Endothelial cell of umbilical vein (primary cell): ENCODE data around the gene PPY. TPM values are rescaled to one million over a fixed set of nuclear protein-coding genes. Genes with fewer than 3 reads are reported as not detected.
A peak's percentile ranks its signal among the peaks of the same experiment; 100 is the strongest.

Experiments used
- BruUV-seq: library from RNA; stranded (reverse); fragments of 400-500 nt; replicated peaks from 2 replicates; lab custom pipeline; 2021; lab: Mats Ljungman, UMichigan
- CTCF ChIA-PET: fragments of 300-600, 350-600 bp; sonication (Branson Sonifier 250); formaldehyde crosslinking; loops from one replicate; lab custom pipeline; 2021; ENCODE audit warnings: antibody characterized with exemption, inconsistent platforms; lab: Charles Lee
- POLR2A ChIA-PET: fragments of 300-600, 350-600 bp; sonication (Branson Sonifier 250); formaldehyde crosslinking; loops from one replicate; lab custom pipeline; 2021; ENCODE audit warnings: antibody characterized with exemption, inconsistent platforms; lab: Charles Lee
- DNase-seq: peaks from one replicate; pipeline ENCODE4 v3.0.0-alpha.2; 2011; ENCODE audit warnings: low read depth, low spot score
- FAIRE-seq: peaks from 2 replicates; lab custom pipeline; 2011; peaks lifted over from hg19 to GRCh38; lab: Jason Lieb, UNC
- H2AFZ ChIP-seq: 2 replicates; pipeline ENCODE4 v1.6.0; 2012; ENCODE audit warnings: low read depth, low read length, control low read depth, inconsistent platforms
- H3K27ac ChIP-seq: 2 replicates; pipeline ENCODE4 v1.5.1; 2011; ENCODE audit warnings: low read depth, mild to moderate bottlenecking, control low read depth, low read length, moderate library complexity; ENCODE audit not compliant: insufficient read depth
- H3K27me3 ChIP-seq, 2 experiments: 2 replicates each; pipeline versions ENCODE4 v1.6.0 to v1.6.1; 2011; ENCODE audit warnings: low read length in 2 of 2, mixed read lengths in 1 of 2; ENCODE audit not compliant: control insufficient read depth in 2 of 2, insufficient read depth in 2 of 2
- H3K36me3 ChIP-seq, 2 experiments: 2 replicates in 1 of 2; 3 replicates in 1 of 2; pipeline ENCODE4 v1.5.1; 2011; ENCODE audit warnings: low read length in 2 of 2, mild to moderate bottlenecking in 1 of 2, moderate library complexity in 1 of 2; ENCODE audit not compliant: control insufficient read depth in 2 of 2, insufficient read depth in 2 of 2; ENCODE audit errors: extremely low read depth in 1 of 2
- H3K4me1 ChIP-seq: 3 replicates; pipeline ENCODE4 v1.5.1; 2011; ENCODE audit warnings: mild to moderate bottlenecking, low read length; ENCODE audit not compliant: control insufficient read depth, insufficient read depth; ENCODE audit errors: extremely low read depth
- H3K4me2 ChIP-seq: 2 replicates; pipeline ENCODE4 v1.6.1; 2011; ENCODE audit warnings: low read length, control low read depth, mixed read lengths; ENCODE audit not compliant: insufficient read depth
- H3K4me3 ChIP-seq, 3 experiments: fragments of 200-600 bp in 1 of 3; sonication (generic), shearing (Covaris generic) in 1 of 3; replicated peaks in 1 of 3; 2 replicates each; pipeline ENCODE4 v1.5.1; 2011 to 2016; ENCODE audit warnings: control low read depth in 3 of 3, low read length in 3 of 3, mild to moderate bottlenecking in 2 of 3, inconsistent platforms in 1 of 3, low read depth in 1 of 3, moderate library complexity in 1 of 3; ENCODE audit not compliant: insufficient read depth in 1 of 3
- H3K79me2 ChIP-seq: 2 replicates; pipeline ENCODE4 v1.6.0; 2012; ENCODE audit warnings: low read length, inconsistent platforms; ENCODE audit not compliant: control insufficient read depth, insufficient read depth
- H3K9ac ChIP-seq: replicated peaks from 2 replicates; pipeline ENCODE3; 2011; ENCODE audit warnings: low read length, control low read depth; ENCODE audit not compliant: insufficient read depth; ENCODE audit errors: extremely low read depth
- H3K9me1 ChIP-seq: replicated peaks from 3 replicates; pipeline ENCODE4 v1.6.0; 2011; ENCODE audit warnings: mild to moderate bottlenecking, low read length; ENCODE audit not compliant: control insufficient read depth, insufficient read depth; ENCODE audit errors: extremely low read depth
- H3K9me3 ChIP-seq: replicated peaks from 2 replicates; pipeline ENCODE4 v1.5.1; 2012; ENCODE audit warnings: low read length, inconsistent platforms; ENCODE audit not compliant: control insufficient read depth, insufficient read depth
- H4K20me1 ChIP-seq: replicated peaks from 2 replicates; pipeline ENCODE3; 2011; ENCODE audit warnings: mild to moderate bottlenecking, low read length; ENCODE audit not compliant: control insufficient read depth, insufficient read depth; ENCODE audit errors: extremely low read depth
- CTCF ChIP-seq, 2 donors: IDR thresholded peaks; 1 replicate in 1 of 2; 2 replicates in 1 of 2; pipeline ENCODE4 v1.5.1; 2011; ENCODE audit warnings: low read length in 2 of 2, mild to moderate bottlenecking in 2 of 2, moderate library complexity in 2 of 2, control low read depth in 1 of 2, inconsistent platforms in 1 of 2, low read depth in 1 of 2; ENCODE audit not compliant: insufficient read depth in 1 of 2; ENCODE audit errors: extremely low read depth in 1 of 2
- EZH2 ChIP-seq: IDR thresholded peaks from 2 replicates; pipeline ENCODE4 v1.6.1; 2012; ENCODE audit warnings: borderline replicate concordance, low read depth, mild to moderate bottlenecking, moderate library complexity, low read length, inconsistent platforms; ENCODE audit not compliant: severe bottlenecking
- FOS ChIP-seq: IDR thresholded peaks from 2 replicates; pipeline ENCODE4 v1.6.1; 2011; ENCODE audit warnings: mild to moderate bottlenecking, low read length, moderate library complexity, borderline replicate concordance; ENCODE audit not compliant: insufficient read depth
- GATA2 ChIP-seq: IDR thresholded peaks from 2 replicates; pipeline ENCODE4 v1.7.0; 2011; ENCODE audit warnings: low read depth, mild to moderate bottlenecking, moderate library complexity, mixed read lengths, low read length; ENCODE audit not compliant: insufficient read length, insufficient read depth
- JUN ChIP-seq: IDR thresholded peaks from 2 replicates; pipeline ENCODE4 v1.6.1; 2011; ENCODE audit warnings: borderline replicate concordance, low read depth; ENCODE audit not compliant: insufficient read length, insufficient read depth
- MAX ChIP-seq: IDR thresholded peaks from 2 replicates; pipeline ENCODE4 v1.6.1; 2011; ENCODE audit not compliant: insufficient read depth, insufficient read length
- MYC ChIP-seq: IDR thresholded peaks from one replicate; pipeline ENCODE4 v1.6.1; 2011; ENCODE audit warnings: mild to moderate bottlenecking, low read depth, low read length
- POLR2A ChIP-seq: IDR thresholded peaks from 2 replicates; pipeline ENCODE4 v1.6.1; 2012; ENCODE audit warnings: low read depth, mild to moderate bottlenecking, control low read depth, low read length
- POLR2AphosphoS5 ChIP-seq: IDR thresholded peaks from 2 replicates; pipeline ENCODE4 v1.6.1; 2012; ENCODE audit warnings: low read depth, mild to moderate bottlenecking, control low read depth, low read length, moderate library complexity; ENCODE audit not compliant: insufficient read depth
- dilution Hi-C: fragments of 300-500 bp; cut with MboI; formaldehyde crosslinking; loops from one replicate; pipeline ENCODE4 v1.15.0; 2019; ENCODE audit warnings: low sequenced_read_pairs; ENCODE audit not compliant: extremely low pct_ligation_motif_present
- intact Hi-C: fragments of 100-400 bp; cut with micrococcal nuclease; formaldehyde crosslinking; loops from one replicate; pipeline ENCODE4 v1.10.0; 2022
- polyA plus RNA-seq, 4 experiments: library from polyadenylated mRNA; depleted of rRNA in 3 of 4; stranded (reverse) in 3 of 4; unstranded in 1 of 4; fragments of >200 nt; gene quantifications; 2 replicates each; pipeline versions ENCODE4 v1.2.1 to v1.2.3, GENCODE V29; 2011 to 2012; ENCODE audit warnings: missing spikeins in 1 of 4
- total RNA-seq: library from RNA; stranded (reverse); gene quantifications from 2 replicates; pipeline ENCODE4 v1.2.3, GENCODE V29; 2021

PPY gene
- total and polyA plus RNA-seq, 2 donors (not counting 3 experiments of a cell fraction or from before 2014, with no cell fraction given): not detected

- ChIA-PET POLR2A (no interaction called here), CTCF (interaction anchor here (0.6 to 2.7 kb wide), 8 partner anchors 9 to 59 kb away, joined by 3 to 14 read pairs (median 4); no protein-coding TSS in a partner anchor)
- H3K9ac ChIP-seq: no peak overlapping the region
- H3K4me1 ChIP-seq: peaks cover 4% of the 10 kb centered on the region
- H3K27ac ChIP-seq: no peak overlapping the region
- H2AFZ ChIP-seq: peak overlapping the region; percentile 35
- H3K79me2 ChIP-seq: no peaks in the 10 kb centered on the region
- peak overlapping the region; percentile 37 for H3K4me2 ChIP-seq
- H3K9me1 ChIP-seq: no peaks in the 10 kb centered on the region
- H3K36me3 ChIP-seq: no peaks in the 10 kb centered on the region
- H3K27me3 ChIP-seq: peaks cover 16% of the 10 kb centered on the region in 2 experiments
- DNase-seq (no peak), FAIRE-seq (no peak)
- H4K20me1 ChIP-seq: no peaks in the 10 kb centered on the region
- BruUV-seq: no TSS peak
- dilution Hi-C loops: no loop called here
- no peak for TF ChIP-seq EZH2
- TF ChIP-seq MYC: no peak
- TF ChIP-seq JUN: no peak
- no peak for TF ChIP-seq FOS
- TF ChIP-seq POLR2AphosphoS5: no peak
- TF ChIP-seq MAX: no peak
- no peak for TF ChIP-seq CTCF (IDR thresholded peaks at IDR 0.05; ENCODE audit: extremely low read depth in 1 of 2, insufficient read depth in 1 of 2, low read depth in 1 of 2, low read length in 2 of 2)
- TF ChIP-seq POLR2A: no peak
- TF ChIP-seq GATA2: no peak
- no peaks in the 10 kb centered on the region for H3K9me3 ChIP-seq
- no peak overlapping the region for H3K4me3 ChIP-seq
- intact Hi-C loops: no loop called here
These were observed 40.9 kb upstream of the PPY start for GRCh38 chr17:43983196-43983514.
